HEK293 (cell line): ENCODE data around the gene NTN5.

ENCODE experiments used
- CTCF ChIA-PET: fragments of 350-600 bp; formaldehyde crosslinking; extraction: SDS; loops from one replicate; lab custom pipeline; 2021; ENCODE audit warnings: antibody characterized with exemption; lab: Yijun Ruan, JAX
- POLR2A ChIA-PET: fragments of 300-600 bp; formaldehyde crosslinking; extraction: SDS; loops from one replicate; lab custom pipeline; 2020; ENCODE audit warnings: antibody characterized with exemption, inconsistent platforms; lab: Yijun Ruan, JAX
- H3K27ac ChIP-seq: fragments of 200-500 bp; sonication (Bioruptor generic); 2 replicates; pipeline ENCODE4 v1.5.1; 2014; ENCODE audit warnings: low read depth, low read length, control low read depth, inconsistent platforms; ENCODE audit errors: extremely low read depth
- H3K36me3 ChIP-seq, 2 experiments: fragments of 200-500 bp in 1 of 2; sonication (Bioruptor generic) in 1 of 2; 1 replicate in 1 of 2; 2 replicates in 1 of 2; pipeline ENCODE4 v1.5.1; 2014 to 2017; ENCODE audit warnings: inconsistent platforms in 2 of 2, low read length in 2 of 2; ENCODE audit not compliant: control insufficient read depth in 2 of 2, insufficient read depth in 1 of 2
- H3K4me1 ChIP-seq: fragments of 200-500 bp; sonication (Bioruptor generic); 2 replicates; pipeline ENCODE4 v1.5.1; 2014; ENCODE audit warnings: mild to moderate bottlenecking, low read length, inconsistent platforms; ENCODE audit not compliant: control insufficient read depth, insufficient read depth
- H3K4me3 ChIP-seq: 2 replicates; pipeline ENCODE4 v1.5.1; 2011; ENCODE audit warnings: low read depth, mild to moderate bottlenecking, control low read depth, low read length, moderate library complexity
- H3K9me3 ChIP-seq: fragments of 200-500 bp; sonication (Bioruptor generic); 2 replicates; pipeline ENCODE4 v1.5.1; 2014; ENCODE audit warnings: low read depth, low read length, inconsistent platforms; ENCODE audit not compliant: control insufficient read depth, insufficient read depth
- KLF1 ChIP-seq: fragments of 450-650 bp; formaldehyde crosslinking; IDR thresholded peaks from 2 replicates; pipeline ENCODE4 v1.5.1; 2016; ENCODE audit warnings: missing biosample characterization, missing genetic modification characterization
- REPIN1 ChIP-seq: fragments of 450-650 bp; formaldehyde crosslinking; IDR thresholded peaks from 2 replicates; pipeline ENCODE4 v1.5.1; 2017; ENCODE audit warnings: missing biosample characterization, missing genetic modification characterization, low read depth
- ZBTB17 ChIP-seq: fragments of 450-650 bp; formaldehyde crosslinking; IDR thresholded peaks from 2 replicates; pipeline ENCODE4 v1.5.1; 2016; ENCODE audit warnings: missing biosample characterization, missing genetic modification characterization
- ZIC2 ChIP-seq: fragments of 450-650 bp; formaldehyde crosslinking; IDR thresholded peaks from 2 replicates; pipeline ENCODE4 v1.5.1; 2016; ENCODE audit warnings: missing biosample characterization, missing genetic modification characterization
- ZNF174 ChIP-seq: fragments of 450-650 bp; formaldehyde crosslinking; IDR thresholded peaks from 2 replicates; pipeline ENCODE4 v1.5.0; 2017; ENCODE audit warnings: missing biosample characterization, mild to moderate bottlenecking, missing genetic modification characterization
- ZNF202 ChIP-seq: fragments of 450-650 bp; formaldehyde crosslinking; IDR thresholded peaks from 2 replicates; pipeline ENCODE4 v1.5.1; 2016; ENCODE audit warnings: missing biosample characterization, missing genetic modification characterization, borderline replicate concordance
- ZNF211 ChIP-seq: fragments of 450-650 bp; formaldehyde crosslinking; IDR thresholded peaks from 2 replicates; pipeline ENCODE4 v1.5.1; 2016; ENCODE audit warnings: low read depth, missing biosample characterization, missing genetic modification characterization
- ZNF214 ChIP-seq: fragments of 450-650 bp; formaldehyde crosslinking; IDR thresholded peaks from 2 replicates; pipeline ENCODE4 v1.5.1; 2017; ENCODE audit warnings: missing biosample characterization, mild to moderate bottlenecking, missing genetic modification characterization, borderline replicate concordance
- ZNF23 ChIP-seq: fragments of 450-650 bp; formaldehyde crosslinking; IDR thresholded peaks from 2 replicates; pipeline ENCODE4 v1.5.1; 2016; ENCODE audit warnings: missing biosample characterization, missing genetic modification characterization, borderline replicate concordance
- ZNF302 ChIP-seq: fragments of 450-650 bp; formaldehyde crosslinking; IDR thresholded peaks from 2 replicates; pipeline ENCODE4 v1.5.1; 2016; ENCODE audit warnings: missing biosample characterization, missing genetic modification characterization, low read depth
- ZNF473 ChIP-seq: fragments of 450-650 bp; formaldehyde crosslinking; IDR thresholded peaks from 2 replicates; pipeline ENCODE4 v1.5.1; 2017; ENCODE audit warnings: missing biosample characterization, missing genetic modification characterization
- ZNF610 ChIP-seq: fragments of 450-650 bp; formaldehyde crosslinking; IDR thresholded peaks from 2 replicates; pipeline ENCODE4 v1.5.1; 2016; ENCODE audit warnings: missing biosample characterization, missing genetic modification characterization, borderline replicate concordance
- ZNF621 ChIP-seq: fragments of 450-650 bp; formaldehyde crosslinking; IDR thresholded peaks from 2 replicates; pipeline ENCODE4 v1.5.1; 2017; ENCODE audit warnings: missing biosample characterization, missing genetic modification characterization
- ZNF677 ChIP-seq: fragments of 450-650 bp; IDR thresholded peaks from 2 replicates; pipeline ENCODE4 v1.5.0; 2018; ENCODE audit warnings: missing biosample characterization, mild to moderate bottlenecking, missing genetic modification characterization, moderate library complexity
- ZNF785 ChIP-seq: fragments of 450-650 bp; formaldehyde crosslinking; IDR thresholded peaks from 2 replicates; pipeline ENCODE4 v1.5.1; 2016; ENCODE audit warnings: missing biosample characterization, missing genetic modification characterization
- ZSCAN16 ChIP-seq: fragments of 450-650 bp; formaldehyde crosslinking; IDR thresholded peaks from 2 replicates; pipeline ENCODE4 v1.5.1; 2016; ENCODE audit warnings: missing biosample characterization, missing genetic modification characterization
- TF ChIP-seq, protein P1 (sequence below): fragments of 450-650 bp; formaldehyde crosslinking; IDR thresholded peaks from 2 replicates; pipeline ENCODE4 v1.5.1; 2016; ENCODE audit warnings: missing biosample characterization, missing genetic modification characterization, borderline replicate concordance
- TF ChIP-seq, protein P2 (sequence below): fragments of 450-650 bp; IDR thresholded peaks from 2 replicates; pipeline ENCODE4 v1.5.1; 2018; ENCODE audit warnings: missing biosample characterization, missing genetic modification characterization
- TF ChIP-seq, protein P3 (sequence below): fragments of 450-650 bp; formaldehyde crosslinking; IDR thresholded peaks from 2 replicates; pipeline ENCODE4 v1.5.1; 2016; ENCODE audit warnings: missing biosample characterization, missing genetic modification characterization
- TF ChIP-seq, protein P4 (sequence below): fragments of 450-650 bp; formaldehyde crosslinking; IDR thresholded peaks from 2 replicates; pipeline ENCODE4 v1.5.1; 2016; ENCODE audit warnings: missing biosample characterization, missing genetic modification characterization
- TF ChIP-seq, protein P5 (sequence below): fragments of 450-650 bp; formaldehyde crosslinking; IDR thresholded peaks from 2 replicates; pipeline ENCODE4 v1.5.1; 2017; ENCODE audit warnings: missing biosample characterization, mild to moderate bottlenecking, missing genetic modification characterization, moderate library complexity
- TF ChIP-seq, protein P6 (sequence below): fragments of 450-650 bp; IDR thresholded peaks from 2 replicates; pipeline ENCODE4 v1.5.1; 2018; ENCODE audit warnings: missing biosample characterization, mild to moderate bottlenecking, missing genetic modification characterization

NTN5 gene

DNA sequence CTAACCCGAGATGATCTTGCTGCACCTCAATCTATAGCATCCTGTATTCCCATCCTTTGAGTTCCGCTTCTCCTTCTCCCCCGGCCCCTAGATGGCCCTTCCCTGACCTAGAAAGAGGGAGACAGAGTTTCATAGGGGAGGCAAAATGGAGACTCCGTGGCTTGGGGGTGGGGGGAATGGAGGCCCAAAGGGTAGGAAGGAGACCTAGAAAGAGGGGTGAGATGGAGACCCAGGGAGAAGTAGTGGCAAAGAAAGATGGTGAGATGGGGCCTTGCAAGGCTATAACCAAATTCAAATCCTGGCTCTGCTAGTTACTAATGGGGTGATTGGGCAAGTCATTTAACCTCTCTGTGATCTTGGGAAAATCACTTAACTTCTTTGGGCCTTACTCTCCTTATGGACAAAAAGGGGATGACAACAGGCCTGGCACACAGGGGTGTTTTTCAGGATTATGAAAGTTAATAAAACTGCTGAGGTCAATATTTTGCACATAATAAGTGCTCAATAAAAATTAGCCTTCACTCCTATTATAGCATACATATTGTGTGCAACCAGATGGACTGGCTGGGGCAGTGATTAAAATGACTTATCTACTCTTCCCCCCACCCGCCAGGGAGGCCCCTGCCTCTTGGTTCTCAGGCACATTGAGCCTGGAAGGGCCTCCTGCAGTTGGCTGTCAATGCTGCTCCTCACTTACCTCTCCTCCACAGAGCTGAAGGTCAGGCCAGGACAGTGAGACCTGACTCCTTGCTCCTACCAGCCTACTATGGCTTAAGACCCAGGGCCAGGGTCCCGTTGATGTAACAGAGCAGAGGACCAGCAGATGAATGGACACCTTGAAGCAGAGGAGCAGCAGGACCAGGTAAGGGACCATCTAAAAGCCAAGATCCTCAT, 52.9 kb downstream of the NTN5 start (continued):
- TF ChIP-seq ZNF202 (tag by site-specific recombination) = no peak
- no peak for TF ChIP-seq ZNF473 (tag by site-specific recombination)
- TF ChIP-seq, protein P1, sequence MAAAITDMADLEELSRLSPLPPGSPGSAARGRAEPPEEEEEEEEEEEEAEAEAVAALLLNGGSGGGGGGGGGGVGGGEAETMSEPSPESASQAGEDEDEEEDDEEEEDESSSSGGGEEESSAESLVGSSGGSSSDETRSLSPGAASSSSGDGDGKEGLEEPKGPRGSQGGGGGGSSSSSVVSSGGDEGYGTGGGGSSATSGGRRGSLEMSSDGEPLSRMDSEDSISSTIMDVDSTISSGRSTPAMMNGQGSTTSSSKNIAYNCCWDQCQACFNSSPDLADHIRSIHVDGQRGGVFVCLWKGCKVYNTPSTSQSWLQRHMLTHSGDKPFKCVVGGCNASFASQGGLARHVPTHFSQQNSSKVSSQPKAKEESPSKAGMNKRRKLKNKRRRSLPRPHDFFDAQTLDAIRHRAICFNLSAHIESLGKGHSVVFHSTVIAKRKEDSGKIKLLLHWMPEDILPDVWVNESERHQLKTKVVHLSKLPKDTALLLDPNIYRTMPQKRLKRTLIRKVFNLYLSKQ (tag by site-specific recombination) = no peak
- 0 out of 2 replicates have a peak, but pooled peaks have one; percentile 51 for TF ChIP-seq ZNF610
- TF ChIP-seq ZNF302 (tag by site-specific recombination) = no peak
- TF ChIP-seq, protein P2, sequence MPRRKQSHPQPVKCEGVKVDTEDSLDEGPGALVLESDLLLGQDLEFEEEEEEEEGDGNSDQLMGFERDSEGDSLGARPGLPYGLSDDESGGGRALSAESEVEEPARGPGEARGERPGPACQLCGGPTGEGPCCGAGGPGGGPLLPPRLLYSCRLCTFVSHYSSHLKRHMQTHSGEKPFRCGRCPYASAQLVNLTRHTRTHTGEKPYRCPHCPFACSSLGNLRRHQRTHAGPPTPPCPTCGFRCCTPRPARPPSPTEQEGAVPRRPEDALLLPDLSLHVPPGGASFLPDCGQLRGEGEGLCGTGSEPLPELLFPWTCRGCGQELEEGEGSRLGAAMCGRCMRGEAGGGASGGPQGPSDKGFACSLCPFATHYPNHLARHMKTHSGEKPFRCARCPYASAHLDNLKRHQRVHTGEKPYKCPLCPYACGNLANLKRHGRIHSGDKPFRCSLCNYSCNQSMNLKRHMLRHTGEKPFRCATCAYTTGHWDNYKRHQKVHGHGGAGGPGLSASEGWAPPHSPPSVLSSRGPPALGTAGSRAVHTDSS (tag by site-specific recombination) = 0 out of 2 replicates have a peak, but pooled peaks have one; percentile 18
- TF ChIP-seq ZNF174 (tag by site-specific recombination) = no peak
- 0 out of 2 replicates have a peak, but pooled peaks have one; percentile 14 for TF ChIP-seq ZBTB17 (tag by site-specific recombination)
- no peak for TF ChIP-seq REPIN1 (tag by site-specific recombination)
- TF ChIP-seq KLF1 = no peak; the same call in 1 of the 2 replicates
- TF ChIP-seq ZNF211 (tag by site-specific recombination) = no peak
- TF ChIP-seq, protein P3, sequence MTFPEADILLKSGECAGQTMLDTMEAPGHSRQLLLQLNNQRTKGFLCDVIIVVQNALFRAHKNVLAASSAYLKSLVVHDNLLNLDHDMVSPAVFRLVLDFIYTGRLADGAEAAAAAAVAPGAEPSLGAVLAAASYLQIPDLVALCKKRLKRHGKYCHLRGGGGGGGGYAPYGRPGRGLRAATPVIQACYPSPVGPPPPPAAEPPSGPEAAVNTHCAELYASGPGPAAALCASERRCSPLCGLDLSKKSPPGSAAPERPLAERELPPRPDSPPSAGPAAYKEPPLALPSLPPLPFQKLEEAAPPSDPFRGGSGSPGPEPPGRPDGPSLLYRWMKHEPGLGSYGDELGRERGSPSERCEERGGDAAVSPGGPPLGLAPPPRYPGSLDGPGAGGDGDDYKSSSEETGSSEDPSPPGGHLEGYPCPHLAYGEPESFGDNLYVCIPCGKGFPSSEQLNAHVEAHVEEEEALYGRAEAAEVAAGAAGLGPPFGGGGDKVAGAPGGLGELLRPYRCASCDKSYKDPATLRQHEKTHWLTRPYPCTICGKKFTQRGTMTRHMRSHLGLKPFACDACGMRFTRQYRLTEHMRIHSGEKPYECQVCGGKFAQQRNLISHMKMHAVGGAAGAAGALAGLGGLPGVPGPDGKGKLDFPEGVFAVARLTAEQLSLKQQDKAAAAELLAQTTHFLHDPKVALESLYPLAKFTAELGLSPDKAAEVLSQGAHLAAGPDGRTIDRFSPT (tag by site-specific recombination) = no peak
- no peak for TF ChIP-seq ZNF621 (tag by site-specific recombination)
- TF ChIP-seq, protein P4, sequence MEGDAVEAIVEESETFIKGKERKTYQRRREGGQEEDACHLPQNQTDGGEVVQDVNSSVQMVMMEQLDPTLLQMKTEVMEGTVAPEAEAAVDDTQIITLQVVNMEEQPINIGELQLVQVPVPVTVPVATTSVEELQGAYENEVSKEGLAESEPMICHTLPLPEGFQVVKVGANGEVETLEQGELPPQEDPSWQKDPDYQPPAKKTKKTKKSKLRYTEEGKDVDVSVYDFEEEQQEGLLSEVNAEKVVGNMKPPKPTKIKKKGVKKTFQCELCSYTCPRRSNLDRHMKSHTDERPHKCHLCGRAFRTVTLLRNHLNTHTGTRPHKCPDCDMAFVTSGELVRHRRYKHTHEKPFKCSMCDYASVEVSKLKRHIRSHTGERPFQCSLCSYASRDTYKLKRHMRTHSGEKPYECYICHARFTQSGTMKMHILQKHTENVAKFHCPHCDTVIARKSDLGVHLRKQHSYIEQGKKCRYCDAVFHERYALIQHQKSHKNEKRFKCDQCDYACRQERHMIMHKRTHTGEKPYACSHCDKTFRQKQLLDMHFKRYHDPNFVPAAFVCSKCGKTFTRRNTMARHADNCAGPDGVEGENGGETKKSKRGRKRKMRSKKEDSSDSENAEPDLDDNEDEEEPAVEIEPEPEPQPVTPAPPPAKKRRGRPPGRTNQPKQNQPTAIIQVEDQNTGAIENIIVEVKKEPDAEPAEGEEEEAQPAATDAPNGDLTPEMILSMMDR (tag by site-specific recombination) = peak; percentile 43; the same call in 1 of the 2 replicates
- TF ChIP-seq ZIC2 = no peak

DNA sequence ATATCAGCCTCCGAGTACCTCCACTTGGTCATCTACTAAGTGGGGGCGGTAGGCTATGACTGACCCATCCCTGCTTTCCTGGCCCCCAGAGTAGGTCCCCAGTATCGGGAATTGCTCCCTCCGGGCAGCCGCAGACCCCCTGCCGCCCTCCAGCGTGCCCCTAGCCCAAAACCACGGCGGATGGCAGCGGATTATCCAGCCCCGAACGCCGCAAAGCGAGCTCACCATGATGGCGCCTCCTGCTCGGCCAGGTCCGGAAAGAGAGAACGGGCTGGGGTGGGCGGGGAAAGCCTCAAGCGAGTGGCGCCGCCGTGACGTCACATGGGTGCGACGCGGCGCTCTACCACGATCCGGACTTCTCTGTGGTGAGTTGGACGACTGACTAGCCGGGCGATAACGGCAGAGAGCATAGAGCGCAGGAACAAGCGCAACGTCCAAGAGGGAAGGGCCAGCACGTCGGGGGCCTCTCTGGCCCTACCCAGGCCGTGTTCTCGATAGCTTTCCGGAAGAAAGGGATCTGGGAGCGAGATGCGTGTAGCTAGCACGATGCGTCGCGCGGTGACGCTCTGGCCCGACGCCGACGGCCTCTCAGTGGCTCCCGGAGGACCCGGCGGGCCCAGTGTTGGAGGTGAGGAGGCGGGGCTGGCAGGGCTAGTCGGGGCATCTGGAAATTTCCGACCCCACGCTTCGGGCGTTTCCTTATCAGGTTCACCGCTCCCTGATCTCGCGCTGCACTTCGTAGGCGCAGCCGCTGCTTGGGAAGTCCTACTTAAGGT, 53.7 kb downstream of the NTN5 start, which contains the start of the genes RPL18 and SPHK2:
Gene RPL18 (minus strand): TSS at position 263 of the 776 bp plus-strand sequence. CDS start 35 bp downstream, at position 228.
Gene SPHK2 (plus strand): TSS at position 591 of the 776 bp plus-strand sequence. CDS start 1,009 bp downstream, outside the sequence.
- peak within 1 kb of the TSS; percentile 100 for H3K27ac ChIP-seq
- H3K9me3 ChIP-seq = no peaks in the 10 kb centered on the region
- H3K36me3 ChIP-seq = peaks cover 14 to 43% of the 10 kb centered on the region in 2 experiments
- ChIA-PET POLR2A (interaction anchor here (0.5 to 1.8 kb wide), 53 partner anchors 10 to 1248 kb away, joined by 3 to 97 read pairs (median 5); partner anchors contain the start of genes ALDH16A1, CA11, DBP and IZUMO1), CTCF (interaction anchor here (1.0 to 1.8 kb wide), 4 partner anchors 8 to 351 kb away, joined by 3 to 5 read pairs (median 3); no protein-coding TSS in a partner anchor)
- peak within 1 kb of the TSS; percentile 76 for H3K4me3 ChIP-seq
- peaks cover 34% of the 10 kb centered on the region for H3K4me1 ChIP-seq
- TF ChIP-seq ZNF677 (tag by site-specific recombination) (0 out of 2 replicates have a peak, but pooled peaks have one; percentile 13), ZNF214 (tag by site-specific recombination) (no peak), ZNF23 (tag by site-specific recombination) (no peak), ZSCAN16 (no peak), ZNF785 (peak; percentile 76; the same call in 1 of the 2 replicates), ZIC2 (peak; percentile 18; the same call in 1 of the 2 replicates)
- TF ChIP-seq, protein P5, sequence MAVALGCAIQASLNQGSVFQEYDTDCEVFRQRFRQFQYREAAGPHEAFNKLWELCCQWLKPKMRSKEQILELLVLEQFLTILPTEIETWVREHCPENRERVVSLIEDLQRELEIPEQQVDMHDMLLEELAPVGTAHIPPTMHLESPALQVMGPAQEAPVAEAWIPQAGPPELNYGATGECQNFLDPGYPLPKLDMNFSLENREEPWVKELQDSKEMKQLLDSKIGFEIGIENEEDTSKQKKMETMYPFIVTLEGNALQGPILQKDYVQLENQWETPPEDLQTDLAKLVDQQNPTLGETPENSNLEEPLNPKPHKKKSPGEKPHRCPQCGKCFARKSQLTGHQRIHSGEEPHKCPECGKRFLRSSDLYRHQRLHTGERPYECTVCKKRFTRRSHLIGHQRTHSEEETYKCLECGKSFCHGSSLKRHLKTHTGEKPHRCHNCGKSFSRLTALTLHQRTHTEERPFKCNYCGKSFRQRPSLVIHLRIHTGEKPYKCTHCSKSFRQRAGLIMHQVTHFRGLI = no peak
- TF ChIP-seq, protein P6, sequence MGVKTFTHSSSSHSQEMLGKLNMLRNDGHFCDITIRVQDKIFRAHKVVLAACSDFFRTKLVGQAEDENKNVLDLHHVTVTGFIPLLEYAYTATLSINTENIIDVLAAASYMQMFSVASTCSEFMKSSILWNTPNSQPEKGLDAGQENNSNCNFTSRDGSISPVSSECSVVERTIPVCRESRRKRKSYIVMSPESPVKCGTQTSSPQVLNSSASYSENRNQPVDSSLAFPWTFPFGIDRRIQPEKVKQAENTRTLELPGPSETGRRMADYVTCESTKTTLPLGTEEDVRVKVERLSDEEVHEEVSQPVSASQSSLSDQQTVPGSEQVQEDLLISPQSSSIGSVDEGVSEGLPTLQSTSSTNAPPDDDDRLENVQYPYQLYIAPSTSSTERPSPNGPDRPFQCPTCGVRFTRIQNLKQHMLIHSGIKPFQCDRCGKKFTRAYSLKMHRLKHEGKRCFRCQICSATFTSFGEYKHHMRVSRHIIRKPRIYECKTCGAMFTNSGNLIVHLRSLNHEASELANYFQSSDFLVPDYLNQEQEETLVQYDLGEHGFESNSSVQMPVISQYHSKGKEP (tag by site-specific recombination) = no peak
